Immature natural killer cell (primary cell): ENCODE results near the gene PRDM1. TPM values are rescaled to one million over a fixed set of nuclear protein-coding genes. Genes with fewer than 3 reads are reported as not detected.
A peak's percentile ranks its signal among the peaks of the same experiment; 100 is the strongest.

Experiments used
- DNase-seq, 3 donors: peaks; one replicate each; pipeline ENCODE4 v3.0.0; 2022; ENCODE audit warnings: mixed read lengths in 1 of 3
- H3K27ac Mint-ChIP-seq, 6 donors: one replicate each; pipeline ENCODE4 v1.8.0; 2020; ENCODE audit warnings: mixed read lengths in 6 of 6, mild to moderate bottlenecking in 5 of 6, inconsistent platforms in 4 of 6, moderate library complexity in 3 of 6
- H3K27me3 Mint-ChIP-seq, 3 donors: one replicate each; pipeline ENCODE4 v1.8.0; 2020 to 2021; ENCODE audit warnings: low read depth in 3 of 3, mild to moderate bottlenecking in 3 of 3, mixed read lengths in 3 of 3, moderate library complexity in 3 of 3, inconsistent platforms in 1 of 3
- H3K36me3 Mint-ChIP-seq, 3 donors: one replicate each; pipeline ENCODE4 v1.8.0; 2020; ENCODE audit warnings: mixed read lengths in 3 of 3, inconsistent platforms in 2 of 3, mild to moderate bottlenecking in 2 of 3
- H3K4me1 Mint-ChIP-seq, 2 donors: one replicate each; pipeline ENCODE4 v1.8.0; 2020; ENCODE audit warnings: inconsistent platforms in 2 of 2, mild to moderate bottlenecking in 2 of 2, mixed read lengths in 2 of 2, moderate library complexity in 1 of 2
- H3K4me3 Mint-ChIP-seq, 5 donors: one replicate each; pipeline ENCODE4 v1.8.0; 2020; ENCODE audit warnings: mild to moderate bottlenecking in 5 of 5, mixed read lengths in 5 of 5, inconsistent platforms in 3 of 5, moderate library complexity in 3 of 5
- H3K9me3 Mint-ChIP-seq, 6 donors: one replicate each; pipeline ENCODE4 v1.8.0; 2020; ENCODE audit warnings: mild to moderate bottlenecking in 6 of 6, mixed read lengths in 6 of 6, inconsistent platforms in 4 of 6, moderate library complexity in 3 of 6
- polyA plus RNA-seq, 3 donors: library from polyadenylated mRNA; unstranded; fragments of 300-500 nt; fragmentation: Illumina TruSeq; gene quantifications; one replicate each; pipeline ENCODE4 v1.2.3, GENCODE V29; 2021

The PRDM1 gene
- 10 to 100 TPM; 25.3 to 77.0 (median 33.0) TPM for polyA plus RNA-seq

- Mint-ChIP-seq H3K36me3 (peaks cover 0 to 4% (median 0%) of the 10 kb centered on the region in 3 donors), H3K4me1 (peaks cover 70 to 87% of the 10 kb centered on the region in 2 donors), H3K4me3 (peak within 1 kb of the TSS; percentile 85 to 96 (median 91)), H3K27me3 (peaks cover 2 to 12% (median 2%) of the 10 kb centered on the region in 3 donors), H3K9me3 (no peaks in the 10 kb centered on the region), H3K27ac (peak within 1 kb of the TSS; percentile 76 to 89 (median 82))
- peak; percentile 78 to 81 (median 78) for DNase-seq
These were observed at the start of gene PRDM1 for GRCh38 chr6:106085984-106086813. PRDM1 (plus strand) TSS chr6:106086336; CDS start chr6:106086554, 218 bp downstream.

- no peak overlapping the region for H3K4me3 Mint-ChIP-seq
- no peak for DNase-seq
- no peaks in the 10 kb centered on the region for H3K4me1 Mint-ChIP-seq
- no peak overlapping the region for H3K27ac Mint-ChIP-seq
- peaks cover 0 to 16% (median 7%) of the 10 kb centered on the region in 6 donors for H3K9me3 Mint-ChIP-seq
- peaks cover 0 to 2% (median 2%) of the 10 kb centered on the region in 3 donors for H3K27me3 Mint-ChIP-seq
- peaks cover 7 to 17% (median 8%) of the 10 kb centered on the region in 3 donors for H3K36me3 Mint-ChIP-seq
These were observed 49.1 kb upstream of the PRDM1 start for GRCh38 chr6:106037060-106037459.

GRCh38 chr6:106039897-106040592 lies 46.1 kb upstream of the PRDM1 start:
- Mint-ChIP-seq H3K4me1 (no peaks in the 10 kb centered on the region), H3K27me3 (peaks cover 0 to 5% (median 0%) of the 10 kb centered on the region in 3 donors), H3K36me3 (peaks cover 7 to 13% (median 8%) of the 10 kb centered on the region in 3 donors), H3K9me3 (peaks cover 0 to 16% (median 7%) of the 10 kb centered on the region in 6 donors), H3K4me3 (no peak overlapping the region), H3K27ac (no peak overlapping the region)
- DNase-seq = no peak

- Mint-ChIP-seq H3K4me3 (no peak overlapping the region), H3K9me3 (no peaks in the 10 kb centered on the region), H3K27me3 (peaks cover 0 to 3% (median 0%) of the 10 kb centered on the region in 3 donors), H3K36me3 (no peaks in the 10 kb centered on the region), H3K27ac (no peak overlapping the region), H3K4me1 (no peaks in the 10 kb centered on the region)
- no peak for DNase-seq
These were observed 42.0 kb upstream of the PRDM1 start for GRCh38 chr6:106044151-106044550.

GRCh38 chr6:106045077-106045476 lies 41.1 kb upstream of the PRDM1 start:
- no peaks in the 10 kb centered on the region for H3K36me3 Mint-ChIP-seq
- DNase-seq = no peak
- H3K9me3 Mint-ChIP-seq = no peaks in the 10 kb centered on the region
- H3K4me3 Mint-ChIP-seq = no peak overlapping the region
- peaks cover 0 to 3% (median 0%) of the 10 kb centered on the region in 3 donors for H3K27me3 Mint-ChIP-seq
- H3K4me1 Mint-ChIP-seq = no peaks in the 10 kb centered on the region
- H3K27ac Mint-ChIP-seq = no peak overlapping the region

GRCh38 chr6:106046116-106046853 lies 39.9 kb upstream of the PRDM1 start:
- no peak overlapping the region for H3K4me3 Mint-ChIP-seq
- no peaks in the 10 kb centered on the region for H3K4me1 Mint-ChIP-seq
- no peaks in the 10 kb centered on the region for H3K36me3 Mint-ChIP-seq
- peaks cover 0 to 3% (median 0%) of the 10 kb centered on the region in 3 donors for H3K27me3 Mint-ChIP-seq
- no peaks in the 10 kb centered on the region for H3K9me3 Mint-ChIP-seq
- no peak for DNase-seq
- no peak overlapping the region for H3K27ac Mint-ChIP-seq

- no peaks in the 10 kb centered on the region for H3K36me3 Mint-ChIP-seq
- no peak overlapping the region for H3K27ac Mint-ChIP-seq
- H3K4me3 Mint-ChIP-seq = no peak overlapping the region
- DNase-seq = no peak
- no peaks in the 10 kb centered on the region for H3K9me3 Mint-ChIP-seq
- H3K27me3 Mint-ChIP-seq = peaks cover 0 to 3% (median 0%) of the 10 kb centered on the region in 3 donors
- H3K4me1 Mint-ChIP-seq = no peaks in the 10 kb centered on the region
These were observed 39.3 kb upstream of the PRDM1 start for GRCh38 chr6:106046854-106047200.

GRCh38 chr6:106048336-106048735 lies 37.8 kb upstream of the PRDM1 start:
- Mint-ChIP-seq H3K9me3 (no peaks in the 10 kb centered on the region), H3K27ac (no peak overlapping the region), H3K4me3 (no peak overlapping the region), H3K27me3 (peaks cover 0 to 2% (median 0%) of the 10 kb centered on the region in 3 donors), H3K36me3 (no peaks in the 10 kb centered on the region), H3K4me1 (no peaks in the 10 kb centered on the region)
- DNase-seq = no peak

GRCh38 chr6:106050538-106050937 lies 35.6 kb upstream of the PRDM1 start:
- DNase-seq = no peak
- Mint-ChIP-seq H3K36me3 (no peaks in the 10 kb centered on the region), H3K9me3 (no peaks in the 10 kb centered on the region), H3K4me3 (no peak overlapping the region), H3K4me1 (peaks cover 0 to 1% of the 10 kb centered on the region in 2 donors), H3K27me3 (no peaks in the 10 kb centered on the region), H3K27ac (no peak overlapping the region)

- H3K36me3 Mint-ChIP-seq = no peaks in the 10 kb centered on the region
- no peak for DNase-seq
- peak overlapping the region in 1 of 6 donors; percentile 15 for H3K27ac Mint-ChIP-seq
- H3K27me3 Mint-ChIP-seq = peaks cover 0 to 2% (median 0%) of the 10 kb centered on the region in 3 donors
- no peak overlapping the region for H3K4me3 Mint-ChIP-seq
- H3K4me1 Mint-ChIP-seq = peaks cover 2 to 6% of the 10 kb centered on the region in 2 donors
- H3K9me3 Mint-ChIP-seq = no peaks in the 10 kb centered on the region
These were observed 34.9 kb upstream of the PRDM1 start for GRCh38 chr6:106051226-106051625.

GRCh38 chr6:106053484-106054205 lies 32.5 kb upstream of the PRDM1 start:
- peaks cover 0 to 2% (median 0%) of the 10 kb centered on the region in 3 donors for H3K27me3 Mint-ChIP-seq
- H3K4me1 Mint-ChIP-seq = peaks cover 9 to 14% of the 10 kb centered on the region in 2 donors
- no peak overlapping the region for H3K4me3 Mint-ChIP-seq
- no peaks in the 10 kb centered on the region for H3K36me3 Mint-ChIP-seq
- H3K27ac Mint-ChIP-seq = no peak overlapping the region
- no peak for DNase-seq
- H3K9me3 Mint-ChIP-seq = no peaks in the 10 kb centered on the region

- Mint-ChIP-seq H3K4me3 (no peak overlapping the region), H3K9me3 (no peaks in the 10 kb centered on the region), H3K27ac (no peak overlapping the region), H3K27me3 (peaks cover 0 to 2% (median 0%) of the 10 kb centered on the region in 3 donors), H3K4me1 (peaks cover 9 to 14% of the 10 kb centered on the region in 2 donors), H3K36me3 (no peaks in the 10 kb centered on the region)
- no peak for DNase-seq
These were observed 30.6 kb upstream of the PRDM1 start for GRCh38 chr6:106055489-106055888.

GRCh38 chr6:106056060-106056745 lies 29.9 kb upstream of the PRDM1 start:
- H3K4me1 Mint-ChIP-seq = peaks cover 9 to 14% of the 10 kb centered on the region in 2 donors
- H3K4me3 Mint-ChIP-seq = no peak overlapping the region
- peak in 2 of 3 donors; percentile 3 to 5 for DNase-seq
- no peaks in the 10 kb centered on the region for H3K36me3 Mint-ChIP-seq
- peaks cover 0 to 2% (median 0%) of the 10 kb centered on the region in 3 donors for H3K27me3 Mint-ChIP-seq
- H3K9me3 Mint-ChIP-seq = no peaks in the 10 kb centered on the region
- no peak overlapping the region for H3K27ac Mint-ChIP-seq
